ENCODE results near the gene SDHB. TPM values are rescaled to one million over a fixed set of nuclear protein-coding genes. Genes with fewer than 3 reads are reported as not detected.

Gene SDHB
- total RNA-seq, 1 experiment from 2014 or later, result 212 TPM

GRCh38 chr1:17023573-17023972 is 30.3 kb downstream of the SDHB start:
- in situ Hi-C loops (cut with HindIII; ENCODE audit: low pct_unique_long_range_greater_than_20kb, low sequenced_read_pairs), result no loop called here
- peaks cover 3% of the 10 kb centered on the region; the same call in 1 of the 2 replicates for H3K4me1 ChIP-seq (ENCODE audit: control insufficient read depth, insufficient read depth, low read length)
- intact Hi-C loops (cut with micrococcal nuclease; ENCODE audit: unreplicated experiment), result no loop called here
- no peak overlapping the region for H3K4me3 ChIP-seq (ENCODE audit: low read depth in 2 of 2, low read length in 2 of 2)
- peaks cover 45% of the 10 kb centered on the region for H3K36me3 ChIP-seq (ENCODE audit: control insufficient read depth, insufficient read depth, low read length)
- no peaks in the 10 kb centered on the region for H3K9me3 ChIP-seq (ENCODE audit: control insufficient read depth, insufficient read depth, low read depth, low read length)
- DNase-seq (ENCODE audit: low read depth, low spot score) (no peak), ATAC-seq (no peak)
- no TSS peak for BruUV-seq (replicated peaks)
- no peak for TF ChIP-seq TCF7L2 (IDR thresholded peaks at IDR 0.05; ENCODE audit: low read depth, low read length)
- no peaks in the 10 kb centered on the region for H3K27me3 ChIP-seq (ENCODE audit: control insufficient read depth, insufficient read depth, low read length)
- ChIA-PET POLR2A (no interaction called here), CTCF (no interaction called here)
- no peak overlapping the region for H3K27ac ChIP-seq (ENCODE audit: low read length)

DNA sequence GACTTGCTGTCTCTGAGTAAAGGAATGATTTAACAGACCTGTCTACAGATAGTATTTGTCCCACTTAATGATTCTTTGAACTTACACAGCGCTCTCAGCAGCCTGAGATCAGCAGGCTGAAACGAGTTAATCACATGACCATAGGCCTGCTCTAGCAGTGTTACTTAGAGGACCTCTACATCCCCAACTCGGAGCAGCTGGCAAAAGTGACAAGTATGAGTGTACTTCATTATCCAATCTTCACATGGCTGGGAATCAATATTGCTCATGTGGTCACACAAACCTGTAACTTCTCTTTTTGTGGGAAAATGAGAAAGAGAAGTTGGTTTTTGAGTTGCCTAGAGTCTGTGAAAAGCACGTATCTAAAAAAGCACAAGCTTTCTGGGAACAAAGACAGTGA is 30.7 kb downstream of the SDHB start:
- Histone ChIP-seq H3K27me3 (ENCODE audit: control insufficient read depth, insufficient read depth, low read length) (no peaks in the 10 kb centered on the region), H3K36me3 (ENCODE audit: control insufficient read depth, insufficient read depth, low read length) (peaks cover 45% of the 10 kb centered on the region), H3K9me3 (ENCODE audit: control insufficient read depth, insufficient read depth, low read depth, low read length) (no peaks in the 10 kb centered on the region), H3K4me1 (ENCODE audit: control insufficient read depth, insufficient read depth, low read length) (peaks cover 3% of the 10 kb centered on the region; the same call in 1 of the 2 replicates), H3K4me3 (ENCODE audit: low read depth in 2 of 2, low read length in 2 of 2) (no peak overlapping the region), H3K27ac (ENCODE audit: low read length) (no peak overlapping the region)
- DNase-seq (ENCODE audit: low read depth, low spot score), result no peak
- TF ChIP-seq REST (IDR thresholded peaks at IDR 0.05; ENCODE audit: insufficient read depth in 1 of 2, low read depth in 2 of 2, low read length in 1 of 2) (no peak), SIN3A (IDR thresholded peaks at IDR 0.05; ENCODE audit: borderline replicate concordance, insufficient read depth, low read depth, low read length) (no peak), POLR2AphosphoS5 (IDR thresholded peaks at IDR 0.05; ENCODE audit: low read depth, low read length) (no peak), TCF7L2 (IDR thresholded peaks at IDR 0.05; ENCODE audit: low read depth, low read length) (no peak), CTCF (IDR thresholded peaks at IDR 0.05) (no peak)
- in situ Hi-C loops (cut with HindIII; ENCODE audit: low pct_unique_long_range_greater_than_20kb, low sequenced_read_pairs), result no loop called here
- ATAC-seq, result no peak
- POLR2A ChIA-PET, result no interaction called here
- no TSS peak for BruUV-seq (replicated peaks)
- CTCF ChIA-PET, result no interaction called here
- intact Hi-C loops (cut with micrococcal nuclease; ENCODE audit: unreplicated experiment), result no loop called here

- H3K36me3 ChIP-seq (ENCODE audit: control insufficient read depth, insufficient read depth, low read length), result peaks cover 38% of the 10 kb centered on the region
- in situ Hi-C loops (cut with HindIII; ENCODE audit: low pct_unique_long_range_greater_than_20kb, low sequenced_read_pairs), result no loop called here
Measured at GRCh38 chr1:17021896-17022295, 31.9 kb downstream of the SDHB start.

More at GRCh38 chr1:17021896-17022295, 31.9 kb downstream of the SDHB start:
- Histone ChIP-seq H3K9me3 (ENCODE audit: control insufficient read depth, insufficient read depth, low read depth, low read length) (no peaks in the 10 kb centered on the region), H3K4me1 (ENCODE audit: control insufficient read depth, insufficient read depth, low read length) (peaks cover 3% of the 10 kb centered on the region; the same call in 1 of the 2 replicates), H3K27me3 (ENCODE audit: control insufficient read depth, insufficient read depth, low read length) (no peaks in the 10 kb centered on the region), H3K27ac (ENCODE audit: low read length) (no peak overlapping the region), H3K4me3 (ENCODE audit: low read depth in 2 of 2, low read length in 2 of 2) (no peak overlapping the region)
- no peak for TF ChIP-seq CTCF (IDR thresholded peaks at IDR 0.05)
- TF ChIP-seq TCF7L2 (IDR thresholded peaks at IDR 0.05; ENCODE audit: low read depth, low read length), result no peak
- TF ChIP-seq SIN3A (IDR thresholded peaks at IDR 0.05; ENCODE audit: borderline replicate concordance, insufficient read depth, low read depth, low read length), result no peak
- no peak for TF ChIP-seq POLR2AphosphoS5 (IDR thresholded peaks at IDR 0.05; ENCODE audit: low read depth, low read length)
- TF ChIP-seq REST (IDR thresholded peaks at IDR 0.05; ENCODE audit: insufficient read depth in 1 of 2, low read depth in 2 of 2, low read length in 1 of 2), result no peak
- BruUV-seq (replicated peaks), result no TSS peak
- intact Hi-C loops (cut with micrococcal nuclease; ENCODE audit: unreplicated experiment), result no loop called here
- ATAC-seq (no peak), DNase-seq (ENCODE audit: low read depth, low spot score) (no peak)
- POLR2A ChIA-PET, result no interaction called here
- CTCF ChIA-PET, result interaction anchor here (0.9 kb wide), 1 partner anchor 20 kb away, joined by 3 read pairs; no protein-coding TSS in a partner anchor
